GM03348 (cell line): ENCODE measurements around the gene TNFRSF6B.

Source experiments
- DNase-seq: peaks from one replicate; pipeline ENCODE4 v3.0.0; 2012; ENCODE audit warnings: low spot score

The TNFRSF6B gene

DNA sequence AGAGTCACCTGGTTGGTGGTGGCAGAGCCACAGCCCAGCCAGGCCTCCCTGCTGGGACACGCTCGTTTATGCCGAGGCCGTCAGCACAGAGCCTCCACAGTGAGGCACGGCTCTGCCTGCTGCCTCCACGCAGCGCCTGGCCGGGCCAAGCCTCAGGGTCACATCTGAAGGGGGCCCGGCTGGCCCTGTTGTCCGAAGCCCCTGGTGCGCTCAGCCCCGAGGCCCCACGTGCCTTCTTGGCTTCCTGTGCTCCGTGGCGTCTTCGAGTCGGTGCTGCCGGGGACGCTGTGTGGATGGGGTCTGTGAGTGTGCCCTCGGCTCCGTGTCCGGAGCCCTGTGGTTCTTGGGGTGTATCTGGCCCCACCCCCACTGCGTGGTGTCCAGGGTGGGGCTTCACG is 10.4 kb upstream of the TNFRSF6B start:
- DNase-seq, result no peak

DNA sequence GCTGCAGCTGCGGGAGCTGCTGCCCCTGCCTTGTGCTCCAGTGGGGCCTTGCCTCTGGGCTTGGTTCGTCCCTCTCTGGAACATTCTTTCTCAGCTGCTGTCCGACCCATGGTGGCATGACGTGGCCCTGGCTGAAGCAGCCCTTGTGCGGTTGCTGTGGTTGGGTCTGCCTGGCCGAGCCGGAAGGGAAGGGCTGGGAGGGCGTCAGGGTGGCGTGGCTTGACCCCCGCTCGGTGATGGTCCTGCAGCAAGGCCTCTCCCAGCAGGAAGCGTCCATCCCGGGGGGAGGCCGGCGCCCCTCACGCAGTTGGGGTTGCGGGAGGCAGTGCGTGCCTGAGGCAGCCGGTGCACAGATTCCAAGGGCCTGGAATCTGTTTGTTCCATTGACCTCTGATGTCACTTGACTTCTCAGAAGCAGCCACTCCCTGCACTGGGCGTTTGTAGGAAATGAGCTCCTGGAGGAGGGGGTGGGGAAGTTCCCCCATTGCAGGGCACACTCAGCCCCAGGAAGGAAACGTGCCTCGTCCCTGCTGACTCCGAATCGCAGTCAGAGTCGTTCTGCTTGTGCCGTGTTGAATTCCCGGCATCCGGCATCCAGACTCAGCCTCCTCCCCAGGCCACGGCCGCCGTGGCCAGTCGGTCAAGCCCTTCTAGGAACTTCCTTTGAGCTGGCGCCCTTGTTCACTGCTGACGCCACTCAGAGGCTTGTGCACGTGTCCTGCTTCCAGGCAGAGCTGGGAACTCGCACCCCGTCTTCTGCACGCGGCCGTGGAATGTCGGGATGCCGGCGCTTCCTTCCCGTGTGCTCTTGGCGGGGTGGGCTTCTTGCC is 9.7 kb upstream of the TNFRSF6B start:
- DNase-seq, result peak; percentile 90

DNA sequence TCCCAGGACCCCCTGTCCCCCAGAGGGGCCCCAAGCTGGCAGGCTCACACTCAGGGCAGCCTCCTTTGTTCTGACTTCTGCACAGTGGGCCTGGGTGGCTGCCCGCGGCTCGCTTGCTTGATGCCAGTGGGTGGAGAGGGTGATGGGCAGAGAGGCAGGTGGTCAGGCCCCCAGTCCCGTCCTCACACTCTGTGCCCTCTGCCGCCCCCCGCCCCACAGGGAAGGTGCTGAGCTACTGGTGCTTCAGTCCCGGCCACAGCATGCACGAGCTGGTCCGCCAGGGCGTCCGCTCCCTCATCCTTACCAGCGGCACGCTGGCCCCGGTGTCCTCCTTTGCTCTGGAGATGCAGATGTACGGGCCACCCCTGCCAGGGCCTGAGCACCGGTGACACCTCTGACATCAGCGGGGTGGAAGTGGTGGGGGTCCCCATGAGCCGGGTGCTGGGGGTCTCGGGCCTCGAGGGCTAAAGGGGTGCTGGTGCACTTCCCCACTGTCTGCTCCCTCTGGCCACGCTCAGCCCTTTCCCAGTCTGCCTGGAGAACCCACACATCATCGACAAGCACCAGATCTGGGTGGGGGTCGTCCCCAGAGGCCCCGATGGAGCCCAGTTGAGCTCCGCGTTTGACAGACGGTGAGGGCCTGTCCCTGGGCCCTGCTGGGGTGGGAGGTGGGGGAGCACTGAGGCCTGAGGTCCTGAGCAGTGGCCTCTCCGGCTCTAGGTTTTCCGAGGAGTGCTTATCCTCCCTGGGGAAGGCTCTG is 8.9 kb upstream of the TNFRSF6B start:
- DNase-seq, result no peak

DNA sequence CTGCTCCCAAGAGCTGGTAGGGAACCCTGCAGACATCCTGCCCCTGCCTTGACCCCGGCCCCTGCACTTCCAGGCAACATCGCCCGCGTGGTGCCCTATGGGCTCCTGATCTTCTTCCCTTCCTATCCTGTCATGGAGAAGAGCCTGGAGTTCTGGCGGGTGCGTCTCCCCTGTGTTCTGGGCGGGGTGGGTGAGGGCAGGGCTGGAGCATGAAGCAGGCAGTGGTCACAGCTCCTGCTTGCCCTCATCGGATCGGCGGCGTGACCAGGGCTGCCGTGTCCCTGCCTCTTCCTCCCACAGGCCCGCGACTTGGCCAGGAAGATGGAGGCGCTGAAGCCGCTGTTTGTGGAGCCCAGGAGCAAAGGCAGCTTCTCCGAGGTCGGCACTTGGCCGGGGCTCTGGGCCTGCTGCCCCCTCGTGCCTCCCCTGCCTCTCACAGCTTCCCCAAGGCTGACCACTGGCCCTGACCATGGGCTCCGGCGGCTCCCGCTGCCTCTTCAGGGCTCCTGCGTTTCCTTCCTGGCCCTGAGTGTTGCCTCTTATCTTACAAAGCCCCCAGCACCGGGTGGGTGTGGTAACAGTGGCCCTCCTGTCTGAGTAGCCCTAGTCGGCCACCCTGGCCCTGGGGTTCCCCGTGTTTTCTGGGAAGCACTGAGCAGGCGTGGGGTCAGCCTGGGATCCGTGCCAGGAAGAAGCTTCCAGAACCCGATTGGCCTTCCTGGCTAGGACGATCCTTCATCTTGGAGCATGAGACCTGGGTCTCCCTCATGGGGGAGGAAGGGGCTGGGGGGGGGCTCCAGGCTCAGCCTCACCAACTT is 8.0 kb upstream of the TNFRSF6B start:
- DNase-seq, result no peak

DNA sequence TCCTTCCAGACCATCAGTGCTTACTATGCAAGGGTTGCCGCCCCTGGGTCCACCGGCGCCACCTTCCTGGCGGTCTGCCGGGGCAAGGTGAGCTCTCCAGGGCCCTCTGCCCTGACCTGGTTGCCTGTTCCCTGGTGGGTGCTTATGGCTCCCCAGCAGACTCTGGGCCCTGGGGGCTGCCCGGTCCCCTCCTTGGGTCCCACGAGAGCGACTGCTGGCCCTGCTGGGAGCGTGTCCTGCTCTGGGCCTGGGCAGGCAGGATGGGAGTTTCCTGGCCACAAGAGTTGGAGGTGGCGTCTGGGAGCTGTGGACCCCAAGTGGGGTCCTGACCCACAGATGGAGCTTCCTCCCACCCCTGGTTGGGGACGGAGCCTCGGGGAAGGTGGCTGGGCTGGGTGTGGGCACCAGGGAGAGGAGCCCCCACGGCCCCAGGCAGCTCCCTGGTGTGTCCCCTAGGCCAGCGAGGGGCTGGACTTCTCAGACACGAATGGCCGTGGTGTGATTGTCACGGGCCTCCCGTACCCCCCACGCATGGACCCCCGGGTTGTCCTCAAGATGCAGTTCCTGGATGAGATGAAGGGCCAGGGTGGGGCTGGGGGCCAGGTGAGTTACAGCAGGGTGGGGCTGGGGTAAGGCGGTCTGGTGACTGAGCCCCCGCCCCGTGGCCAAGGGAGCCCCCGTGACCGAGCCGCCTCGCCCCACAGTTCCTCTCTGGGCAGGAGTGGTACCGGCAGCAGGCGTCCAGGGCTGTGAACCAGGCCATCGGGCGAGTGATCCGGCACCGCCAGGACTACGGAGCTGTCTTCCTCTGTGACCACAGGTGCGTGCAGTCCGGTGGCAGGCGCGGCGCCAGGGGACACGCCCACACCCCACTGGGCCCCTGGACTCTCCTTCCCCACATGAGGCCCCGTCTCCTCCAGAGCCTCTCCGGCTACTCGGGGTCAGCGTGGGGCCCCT is 7.1 kb upstream of the TNFRSF6B start:
- no peak for DNase-seq

DNA sequence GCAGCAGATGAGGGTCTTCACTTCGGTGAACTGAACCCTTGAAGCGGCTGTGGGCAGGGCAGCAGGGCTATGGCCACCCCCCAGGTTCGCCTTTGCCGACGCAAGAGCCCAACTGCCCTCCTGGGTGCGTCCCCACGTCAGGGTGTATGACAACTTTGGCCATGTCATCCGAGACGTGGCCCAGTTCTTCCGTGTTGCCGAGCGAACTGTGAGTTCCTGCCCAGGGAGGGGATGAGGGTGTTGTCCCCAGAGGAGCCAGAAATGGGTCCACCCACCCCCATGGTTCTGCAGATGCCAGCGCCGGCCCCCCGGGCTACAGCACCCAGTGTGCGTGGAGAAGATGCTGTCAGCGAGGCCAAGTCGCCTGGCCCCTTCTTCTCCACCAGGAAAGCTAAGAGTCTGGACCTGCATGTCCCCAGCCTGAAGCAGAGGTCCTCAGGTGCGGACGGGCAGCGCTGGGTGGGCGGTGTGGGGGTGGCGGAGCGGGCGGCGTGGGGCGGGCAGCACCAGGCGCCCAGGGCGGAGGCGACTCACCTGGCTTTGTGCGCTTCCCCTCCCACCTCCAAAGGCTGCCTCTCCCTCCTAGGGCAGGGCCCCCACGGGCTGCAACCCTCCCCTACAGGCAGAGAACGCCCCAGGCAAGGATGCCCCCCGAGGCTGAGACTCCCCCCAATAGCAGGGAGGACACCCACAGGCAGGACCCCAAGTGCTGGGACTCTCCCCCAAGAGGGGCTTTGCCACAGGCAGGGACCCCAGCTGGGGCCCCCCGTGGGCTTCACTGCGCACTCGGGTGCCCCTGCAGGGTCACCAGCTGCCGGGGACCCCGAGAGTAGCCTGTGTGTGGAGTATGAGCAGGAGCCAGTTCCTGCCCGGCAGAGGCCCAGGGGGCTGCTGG is 6.2 kb upstream of the TNFRSF6B start:
- no peak for DNase-seq

DNA sequence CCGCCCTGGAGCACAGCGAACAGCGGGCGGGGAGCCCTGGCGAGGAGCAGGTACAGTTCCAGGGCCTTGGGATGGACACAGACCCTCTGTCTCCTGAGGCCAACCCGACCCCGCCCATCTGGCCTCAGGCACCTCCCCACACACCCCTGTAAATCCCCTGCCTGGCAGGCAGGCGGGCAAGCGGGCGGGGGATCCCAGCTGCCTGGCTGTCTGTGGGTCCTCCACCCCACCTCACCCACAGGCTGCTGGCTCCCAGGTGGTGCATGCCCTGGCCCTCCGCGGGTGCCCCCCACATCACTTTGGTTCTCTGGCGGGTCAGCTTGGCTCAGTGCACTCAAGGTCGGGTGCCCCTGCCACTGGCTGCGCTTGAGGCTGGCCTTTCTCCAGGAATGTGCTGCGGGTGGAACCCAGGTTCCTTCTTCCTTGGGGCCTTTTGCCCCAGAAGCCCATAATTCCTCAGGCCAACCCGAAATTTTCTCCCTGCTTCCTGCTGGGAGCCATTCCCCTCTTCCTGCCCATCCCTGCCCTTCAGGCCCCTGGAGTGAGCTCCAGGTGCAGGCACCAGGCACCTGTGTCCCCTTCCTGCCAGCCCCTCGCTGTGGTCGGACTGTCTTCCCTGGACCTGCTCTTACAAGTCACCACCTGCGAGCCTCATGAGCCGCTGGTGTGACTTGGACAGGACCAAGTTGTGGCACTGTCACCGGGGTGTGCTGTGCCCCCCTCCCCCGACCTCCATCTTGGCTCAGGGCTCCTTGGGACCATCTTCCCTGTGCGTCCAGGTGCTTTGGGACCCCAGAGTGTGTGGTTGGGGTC is 5.3 kb upstream of the TNFRSF6B start:
- DNase-seq, result no peak

DNA sequence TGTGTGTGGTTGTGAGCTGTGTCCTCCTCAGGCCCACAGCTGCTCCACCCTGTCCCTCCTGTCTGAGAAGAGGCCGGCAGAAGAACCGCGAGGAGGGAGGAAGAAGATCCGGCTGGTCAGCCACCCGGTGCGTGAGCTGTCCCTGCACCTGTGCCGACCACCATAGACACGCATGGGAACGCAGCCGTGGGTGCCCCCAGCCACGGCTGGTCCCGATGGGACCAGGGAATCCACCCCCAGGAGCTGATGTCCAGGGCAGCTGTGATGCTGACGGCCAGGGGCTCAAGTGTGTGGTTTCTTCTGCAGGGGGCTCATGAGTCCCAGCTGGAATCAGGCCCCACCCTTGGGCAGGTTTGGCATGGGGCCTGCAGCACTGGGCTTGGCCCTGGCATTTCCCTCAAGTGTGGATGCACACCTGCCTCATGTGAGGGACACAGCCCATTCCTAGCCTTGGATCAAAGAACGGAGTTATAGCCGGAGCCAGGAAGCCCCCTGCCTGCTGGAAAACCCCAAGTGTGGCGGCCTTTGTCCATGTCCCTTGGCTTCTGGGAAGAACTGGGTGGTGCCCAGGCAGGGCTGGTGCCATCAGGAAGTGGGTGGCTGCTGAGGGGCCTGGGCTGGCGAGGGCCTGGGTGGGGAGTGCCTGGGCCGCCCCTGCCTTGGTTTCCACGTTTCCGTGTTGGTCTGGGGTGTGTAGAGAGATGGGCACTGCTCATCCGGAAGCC is 4.6 kb upstream of the TNFRSF6B start:
- no peak for DNase-seq

DNA sequence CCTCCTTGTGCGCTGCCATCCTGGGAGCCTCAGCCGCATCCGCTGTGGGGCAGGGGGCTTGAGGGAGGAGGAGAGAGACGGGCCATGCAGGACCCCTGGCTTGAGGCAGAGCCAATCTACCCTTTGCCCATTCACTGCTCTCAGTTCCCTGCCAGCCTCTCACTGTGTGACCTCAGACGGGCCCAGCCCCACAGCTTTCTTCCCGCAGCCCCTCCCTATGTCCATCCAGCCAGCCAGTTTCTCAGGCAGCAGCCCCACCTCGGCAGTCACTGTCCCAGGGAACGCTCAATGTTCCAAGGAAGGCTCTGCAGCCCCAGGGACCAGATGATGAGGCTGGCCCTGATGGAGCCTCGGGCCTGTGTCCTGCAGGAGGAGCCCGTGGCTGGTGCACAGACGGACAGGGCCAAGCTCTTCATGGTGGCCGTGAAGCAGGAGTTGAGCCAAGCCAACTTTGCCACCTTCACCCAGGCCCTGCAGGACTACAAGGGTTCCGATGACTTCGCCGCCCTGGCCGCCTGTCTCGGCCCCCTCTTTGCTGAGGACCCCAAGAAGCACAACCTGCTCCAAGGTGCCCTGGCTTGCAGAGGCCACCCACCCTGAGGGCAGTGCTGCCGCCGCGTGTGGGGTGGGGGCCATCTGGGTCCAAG is 3.9 kb upstream of the TNFRSF6B start:
- DNase-seq, result no peak

DNA sequence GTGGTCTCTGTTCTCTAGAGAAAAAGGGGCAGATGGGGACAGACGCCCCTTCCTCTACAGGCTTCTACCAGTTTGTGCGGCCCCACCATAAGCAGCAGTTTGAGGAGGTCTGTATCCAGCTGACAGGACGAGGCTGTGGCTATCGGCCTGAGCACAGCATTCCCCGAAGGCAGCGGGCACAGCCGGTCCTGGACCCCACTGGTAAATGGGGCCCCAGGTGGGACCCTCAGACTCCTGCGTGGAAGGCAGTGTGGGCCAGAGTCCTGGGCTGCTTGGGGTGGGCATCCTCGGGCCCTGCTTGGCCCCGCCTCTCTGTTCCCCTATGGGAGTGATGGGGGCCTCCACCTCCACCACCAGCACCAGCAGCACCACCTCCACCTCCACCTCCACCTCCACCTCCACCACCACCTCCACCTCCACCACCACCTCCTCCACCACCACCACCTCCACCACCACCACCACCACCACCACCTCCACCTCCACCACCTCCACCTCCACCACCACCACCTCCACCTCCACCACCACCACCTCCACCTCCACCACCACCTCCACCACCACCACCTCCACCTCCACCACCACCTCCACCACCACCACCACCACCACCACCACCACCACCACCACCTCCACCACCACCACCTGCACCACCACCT is 3.2 kb upstream of the TNFRSF6B start:
- DNase-seq, result no peak

DNA sequence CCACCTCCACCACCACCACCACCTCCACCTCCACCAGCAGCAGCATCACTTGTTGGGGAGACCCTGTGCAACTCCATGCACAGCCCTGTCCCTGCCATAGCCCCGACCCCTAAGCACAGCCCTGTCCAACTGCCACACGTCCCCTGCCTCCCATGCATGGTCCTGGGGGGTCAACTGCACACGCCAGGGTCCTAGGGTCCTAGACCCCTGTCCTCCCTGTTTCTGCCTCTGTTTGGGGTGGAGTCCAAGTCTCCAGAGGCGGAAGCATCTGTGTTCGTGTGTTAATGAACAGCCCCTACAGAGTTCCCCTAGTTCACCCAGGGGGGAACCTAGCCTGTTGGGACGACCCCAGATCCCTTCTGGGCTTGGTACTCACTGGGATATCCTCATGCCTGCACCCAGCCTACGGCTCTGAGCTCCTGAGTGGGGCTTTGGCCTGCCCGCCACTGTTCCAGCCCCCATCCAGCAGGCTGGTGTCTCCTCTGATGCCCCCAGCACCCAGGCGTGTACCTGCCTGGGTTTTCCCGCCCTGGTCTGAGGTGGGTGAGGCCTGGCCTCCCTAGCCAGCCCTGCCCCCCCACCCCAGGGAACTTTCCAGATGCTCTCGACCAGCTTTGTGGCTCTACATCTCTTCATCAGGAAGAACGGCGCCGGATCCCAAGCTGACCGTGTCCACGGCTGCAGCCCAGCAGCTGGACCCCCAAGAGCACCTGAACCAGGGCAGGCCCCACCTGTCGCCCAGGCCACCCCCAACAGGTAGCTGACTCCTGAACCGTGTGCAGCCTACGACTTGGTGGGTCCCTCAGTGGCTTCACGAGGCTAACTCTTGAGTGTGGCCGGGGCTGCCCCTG is 2.5 kb upstream of the TNFRSF6B start:
- DNase-seq, result no peak

DNA sequence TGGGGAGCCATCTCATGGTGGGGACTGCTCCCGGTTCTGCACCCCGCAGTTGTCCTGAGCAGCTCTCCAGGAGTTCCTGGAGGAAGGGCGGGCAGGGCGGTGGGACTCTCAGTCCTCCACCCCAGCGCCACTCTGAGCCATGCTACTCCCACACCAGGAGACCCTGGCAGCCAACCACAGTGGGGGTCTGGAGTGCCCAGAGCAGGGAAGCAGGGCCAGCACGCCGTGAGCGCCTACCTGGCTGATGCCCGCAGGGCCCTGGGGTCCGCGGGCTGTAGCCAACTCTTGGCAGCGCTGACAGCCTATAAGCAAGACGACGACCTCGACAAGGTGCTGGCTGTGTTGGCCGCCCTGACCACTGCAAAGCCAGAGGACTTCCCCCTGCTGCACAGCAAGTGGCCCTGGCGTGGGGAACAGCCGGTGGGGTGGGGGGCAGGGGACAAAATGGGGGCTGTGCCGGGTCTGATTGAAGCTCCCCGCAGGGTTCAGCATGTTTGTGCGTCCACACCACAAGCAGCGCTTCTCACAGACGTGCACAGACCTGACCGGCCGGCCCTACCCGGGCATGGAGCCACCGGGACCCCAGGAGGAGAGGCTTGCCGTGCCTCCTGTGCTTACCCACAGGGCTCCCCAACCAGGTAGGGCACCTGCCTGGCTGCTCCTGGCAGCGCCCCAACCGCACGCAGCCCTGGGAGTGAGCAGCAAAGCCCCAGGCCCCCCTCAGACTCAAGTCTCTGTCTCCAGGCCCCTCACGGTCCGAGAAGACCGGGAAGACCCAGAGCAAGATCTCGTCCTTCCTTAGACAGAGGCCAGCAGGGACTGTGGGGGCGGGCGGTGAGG is 1.6 kb upstream of the TNFRSF6B start:
- DNase-seq, result no peak

DNA sequence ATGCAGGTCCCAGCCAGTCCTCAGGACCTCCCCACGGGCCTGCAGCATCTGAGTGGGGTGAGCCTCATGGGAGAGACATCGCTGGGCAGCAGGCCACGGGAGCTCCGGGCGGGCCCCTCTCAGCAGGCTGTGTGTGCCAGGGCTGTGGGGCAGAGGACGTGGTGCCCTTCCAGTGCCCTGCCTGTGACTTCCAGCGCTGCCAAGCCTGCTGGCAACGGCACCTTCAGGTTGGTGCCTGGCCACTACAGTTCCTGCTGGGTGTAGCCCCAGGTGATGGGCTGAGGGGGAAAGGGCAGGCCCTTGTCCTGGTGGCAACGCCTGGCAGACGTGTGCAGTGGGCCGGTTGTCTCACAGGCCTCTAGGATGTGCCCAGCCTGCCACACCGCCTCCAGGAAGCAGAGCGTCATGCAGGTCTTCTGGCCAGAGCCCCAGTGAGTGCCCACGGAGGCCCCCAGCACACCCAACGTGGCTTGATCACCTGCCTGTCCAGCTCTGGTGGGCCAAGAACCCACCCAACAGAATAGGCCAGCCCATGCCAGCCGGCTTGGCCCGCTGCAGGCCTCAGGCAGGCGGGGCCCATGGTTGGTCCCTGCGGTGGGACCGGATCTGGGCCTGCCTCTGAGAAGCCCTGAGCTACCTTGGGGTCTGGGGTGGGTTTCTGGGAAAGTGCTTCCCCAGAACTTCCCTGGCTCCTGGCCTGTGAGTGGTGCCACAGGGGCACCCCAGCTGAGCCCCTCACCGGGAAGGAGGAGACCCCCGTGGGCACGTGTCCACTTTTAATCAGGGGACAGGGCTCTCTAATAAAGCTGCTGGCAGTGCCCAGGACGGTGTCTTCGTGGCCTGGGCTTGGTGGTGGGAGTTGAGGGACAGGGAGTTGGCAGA is 787 bp upstream of the TNFRSF6B start:
- no peak for DNase-seq

DNA sequence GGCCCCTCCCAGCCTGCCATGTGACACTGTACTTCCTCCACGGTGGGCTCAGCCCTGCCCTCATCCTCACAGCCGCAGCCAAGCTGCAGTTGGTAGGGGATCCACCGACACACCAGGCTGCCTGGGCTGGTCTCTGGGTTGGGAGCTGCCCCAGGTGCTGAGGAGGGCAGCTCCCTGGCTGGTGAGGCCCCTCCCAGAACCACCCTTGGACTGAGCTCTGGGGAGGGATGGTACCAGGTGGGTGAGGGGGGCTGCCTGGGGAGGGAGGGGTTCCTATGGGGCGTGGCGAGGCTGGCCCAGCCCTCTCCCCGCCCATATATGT is 185 bp upstream of the TNFRSF6B start:
- no peak for DNase-seq

DNA sequence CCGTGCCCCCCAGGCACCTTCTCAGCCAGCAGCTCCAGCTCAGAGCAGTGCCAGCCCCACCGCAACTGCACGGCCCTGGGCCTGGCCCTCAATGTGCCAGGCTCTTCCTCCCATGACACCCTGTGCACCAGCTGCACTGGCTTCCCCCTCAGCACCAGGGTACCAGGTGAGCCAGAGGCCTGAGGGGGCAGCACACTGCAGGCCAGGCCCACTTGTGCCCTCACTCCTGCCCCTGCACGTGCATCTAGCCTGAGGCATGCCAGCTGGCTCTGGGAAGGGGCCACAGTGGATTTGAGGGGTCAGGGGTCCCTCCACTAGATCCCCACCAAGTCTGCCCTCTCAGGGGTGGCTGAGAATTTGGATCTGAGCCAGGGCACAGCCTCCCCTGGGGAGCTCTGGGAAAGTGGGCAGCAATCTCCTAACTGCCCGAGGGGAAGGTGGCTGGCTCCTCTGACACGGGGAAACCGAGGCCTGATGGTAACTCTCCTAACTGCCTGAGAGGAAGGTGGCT is 960 bp downstream of the TNFRSF6B start:
- no peak for DNase-seq
